NB4 (cell line): ENCODE measurements around the gene AFG1L.

Experiments used
- POLR2A ChIP-seq: IDR thresholded peaks from 2 replicates; pipeline ENCODE4 v1.6.1; 2011; ENCODE audit warnings: mild to moderate bottlenecking; ENCODE audit not compliant: insufficient read length; ENCODE audit errors: extremely low read depth
- TF ChIP-seq, protein P1 (sequence below): IDR thresholded peaks from one replicate; pipeline ENCODE4 v1.5.1; 2012; ENCODE audit warnings: low read depth, low read length

DNA sequence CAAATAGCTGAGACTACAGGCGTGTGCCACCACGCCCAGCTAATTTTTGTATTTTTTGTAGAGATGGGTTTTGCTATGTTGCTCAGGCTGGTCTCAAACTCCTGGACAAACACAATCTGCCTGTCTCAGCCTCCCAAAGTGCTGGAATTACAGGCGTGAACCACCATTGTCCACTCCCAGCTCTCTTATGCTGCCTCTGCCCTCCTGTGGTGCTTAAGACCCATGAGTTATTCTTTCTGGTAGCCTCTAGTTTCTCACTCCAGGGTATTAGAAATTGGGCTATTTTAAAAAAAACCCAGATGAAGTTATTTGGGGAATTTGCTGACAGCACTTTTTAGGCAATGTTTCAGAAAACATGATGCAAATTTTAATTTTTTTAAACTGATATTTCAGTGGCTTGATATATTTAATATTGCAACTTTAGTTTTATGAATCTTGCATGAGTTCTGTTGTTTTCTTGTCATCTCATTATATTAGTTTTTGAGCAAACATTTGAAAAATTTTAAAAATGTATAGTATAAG lies 151.8 kb downstream of the AFG1L start:
- TF ChIP-seq, protein P1, sequence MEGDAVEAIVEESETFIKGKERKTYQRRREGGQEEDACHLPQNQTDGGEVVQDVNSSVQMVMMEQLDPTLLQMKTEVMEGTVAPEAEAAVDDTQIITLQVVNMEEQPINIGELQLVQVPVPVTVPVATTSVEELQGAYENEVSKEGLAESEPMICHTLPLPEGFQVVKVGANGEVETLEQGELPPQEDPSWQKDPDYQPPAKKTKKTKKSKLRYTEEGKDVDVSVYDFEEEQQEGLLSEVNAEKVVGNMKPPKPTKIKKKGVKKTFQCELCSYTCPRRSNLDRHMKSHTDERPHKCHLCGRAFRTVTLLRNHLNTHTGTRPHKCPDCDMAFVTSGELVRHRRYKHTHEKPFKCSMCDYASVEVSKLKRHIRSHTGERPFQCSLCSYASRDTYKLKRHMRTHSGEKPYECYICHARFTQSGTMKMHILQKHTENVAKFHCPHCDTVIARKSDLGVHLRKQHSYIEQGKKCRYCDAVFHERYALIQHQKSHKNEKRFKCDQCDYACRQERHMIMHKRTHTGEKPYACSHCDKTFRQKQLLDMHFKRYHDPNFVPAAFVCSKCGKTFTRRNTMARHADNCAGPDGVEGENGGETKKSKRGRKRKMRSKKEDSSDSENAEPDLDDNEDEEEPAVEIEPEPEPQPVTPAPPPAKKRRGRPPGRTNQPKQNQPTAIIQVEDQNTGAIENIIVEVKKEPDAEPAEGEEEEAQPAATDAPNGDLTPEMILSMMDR = no peak
- no peak for TF ChIP-seq POLR2A
